ENCODE data around the gene MAP3K2. TPM values are rescaled to one million over a fixed set of nuclear protein-coding genes. Genes with fewer than 3 reads are reported as not detected.

MAP3K2 gene
- total and polyA plus RNA-seq, 2 donors (not counting 3 experiments of a cell fraction or from before 2014, with no cell fraction given) = 3.4 to 25.7 TPM

DNA sequence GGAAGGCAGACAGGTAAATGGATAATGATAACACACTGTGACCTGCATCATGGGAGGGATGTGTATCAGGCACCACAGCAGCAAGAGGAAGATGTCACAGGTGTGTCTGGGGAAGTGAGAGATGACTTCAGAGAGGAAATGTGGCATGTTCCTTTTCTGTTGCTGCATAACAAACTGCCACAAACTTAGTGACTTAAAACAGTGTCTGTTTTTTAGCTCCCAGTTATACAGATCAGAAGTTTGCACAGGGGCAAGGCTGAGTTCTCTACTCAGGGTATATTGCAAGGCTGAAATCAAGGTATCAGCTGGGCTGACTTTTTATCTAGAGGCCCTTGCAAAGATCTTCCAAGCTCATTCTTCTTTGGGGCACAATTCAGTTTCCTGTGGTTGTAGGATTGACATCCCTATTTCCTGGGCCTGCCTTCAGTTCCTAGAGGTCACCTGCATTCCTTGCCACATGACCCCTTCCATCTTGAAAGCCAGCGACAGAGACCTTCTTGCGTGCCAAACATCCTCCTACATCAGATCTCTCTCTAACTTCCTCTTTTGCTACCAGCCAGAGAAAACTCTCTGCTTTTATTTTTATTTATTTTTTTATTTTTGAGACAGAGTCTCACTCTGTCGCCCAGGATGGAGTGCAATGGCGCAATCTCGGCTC, 2.1 kb upstream of the MAP3K2 start:
- Histone ChIP-seq H3K79me2 (ENCODE audit: control insufficient read depth, insufficient read depth, low read length) (peaks cover 20% of the 10 kb centered on the region), H3K9ac (replicated peaks; ENCODE audit: extremely low read depth, insufficient read depth, low read length) (no peak overlapping the region), H3K9me3 (replicated peaks; ENCODE audit: control insufficient read depth, insufficient read depth, low read length) (no peaks in the 10 kb centered on the region), H4K20me1 (replicated peaks; ENCODE audit: control insufficient read depth, extremely low read depth, insufficient read depth, low read length) (no peaks in the 10 kb centered on the region), H3K4me1 (ENCODE audit: control insufficient read depth, extremely low read depth, insufficient read depth, low read length) (peaks cover 19% of the 10 kb centered on the region), H3K4me2 (ENCODE audit: insufficient read depth, low read length) (no peak overlapping the region), H3K27ac (ENCODE audit: insufficient read depth, low read depth, low read length) (no peak overlapping the region), H3K27me3 (ENCODE audit: control insufficient read depth in 2 of 2, insufficient read depth in 2 of 2, low read length in 2 of 2) (no peaks in the 10 kb centered on the region), H3K9me1 (replicated peaks; ENCODE audit: control insufficient read depth, extremely low read depth, insufficient read depth, low read length) (no peaks in the 10 kb centered on the region), H3K36me3 (ENCODE audit: control insufficient read depth in 2 of 2, extremely low read depth in 1 of 2, insufficient read depth in 2 of 2, low read length in 2 of 2) (no peaks in the 10 kb centered on the region), H2AFZ (ENCODE audit: low read depth, low read length) (no peak overlapping the region), H3K4me3 (replicated peaks in 1 of 3; ENCODE audit: insufficient read depth in 1 of 3, low read depth in 1 of 3, low read length in 3 of 3) (no peak overlapping the region)
- ChIA-PET POLR2A (no interaction called here), CTCF (no interaction called here)
- no peak for TF ChIP-seq FOS (IDR thresholded peaks at IDR 0.05; ENCODE audit: borderline replicate concordance, insufficient read depth, low read length)
- no peak for TF ChIP-seq EZH2 (IDR thresholded peaks at IDR 0.05; ENCODE audit: borderline replicate concordance, low read depth, low read length, severe bottlenecking)
- TF ChIP-seq POLR2A (IDR thresholded peaks at IDR 0.05; ENCODE audit: low read depth, low read length) = no peak
- no peak for TF ChIP-seq MYC (IDR thresholded peaks at IDR 0.05; ENCODE audit: low read depth, low read length)
- TF ChIP-seq, protein P1, sequence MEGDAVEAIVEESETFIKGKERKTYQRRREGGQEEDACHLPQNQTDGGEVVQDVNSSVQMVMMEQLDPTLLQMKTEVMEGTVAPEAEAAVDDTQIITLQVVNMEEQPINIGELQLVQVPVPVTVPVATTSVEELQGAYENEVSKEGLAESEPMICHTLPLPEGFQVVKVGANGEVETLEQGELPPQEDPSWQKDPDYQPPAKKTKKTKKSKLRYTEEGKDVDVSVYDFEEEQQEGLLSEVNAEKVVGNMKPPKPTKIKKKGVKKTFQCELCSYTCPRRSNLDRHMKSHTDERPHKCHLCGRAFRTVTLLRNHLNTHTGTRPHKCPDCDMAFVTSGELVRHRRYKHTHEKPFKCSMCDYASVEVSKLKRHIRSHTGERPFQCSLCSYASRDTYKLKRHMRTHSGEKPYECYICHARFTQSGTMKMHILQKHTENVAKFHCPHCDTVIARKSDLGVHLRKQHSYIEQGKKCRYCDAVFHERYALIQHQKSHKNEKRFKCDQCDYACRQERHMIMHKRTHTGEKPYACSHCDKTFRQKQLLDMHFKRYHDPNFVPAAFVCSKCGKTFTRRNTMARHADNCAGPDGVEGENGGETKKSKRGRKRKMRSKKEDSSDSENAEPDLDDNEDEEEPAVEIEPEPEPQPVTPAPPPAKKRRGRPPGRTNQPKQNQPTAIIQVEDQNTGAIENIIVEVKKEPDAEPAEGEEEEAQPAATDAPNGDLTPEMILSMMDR (IDR thresholded peaks at IDR 0.05; ENCODE audit: extremely low read depth in 1 of 2, insufficient read depth in 1 of 2, low read depth in 1 of 2, low read length in 2 of 2) = no peak
- dilution Hi-C loops (cut with MboI; ENCODE audit: extremely low pct_ligation_motif_present, low sequenced_read_pairs) (no loop called here), intact Hi-C loops (cut with micrococcal nuclease) (loop anchor here (5.0 kb wide), 1 partner anchor 32 kb away; no protein-coding TSS in a partner anchor)
- no TSS peak for BruUV-seq (replicated peaks)
- DNase-seq (ENCODE audit: low read depth, low spot score) (no peak), FAIRE-seq (no peak)
